Measurements from ENCODE around the gene ERBB4. TPM values are rescaled to one million over a fixed set of nuclear protein-coding genes. Genes with fewer than 3 reads are reported as not detected.

The ERBB4 gene
- total RNA-seq, 4 donors from 2014 or later, result 0.59 to 1.5 (median 0.83) TPM

GRCh38 chr2:211654211-211654780 is 884.3 kb downstream of the ERBB4 start:
- intact Hi-C loops (cut with DNase I; ENCODE audit: low total_unique reads), result no loop called here

GRCh38 chr2:211652327-211652726 is 886.3 kb downstream of the ERBB4 start:
- no peak overlapping the region for H3K4me3 ChIP-seq (ENCODE audit: low read depth, poor library complexity, severe bottlenecking)
- DNase-seq (ENCODE audit: low spot score in 2 of 2), result no peak
- TF ChIP-seq CTCF (IDR thresholded peaks at IDR 0.05), result no peak
- no peak for TF ChIP-seq POLR2A (IDR thresholded peaks at IDR 0.05)
- 42 to 52% methylated on average over 1 of the region's 1 CpG for WGBS, 2 donors
- intact Hi-C loops (cut with DNase I; ENCODE audit: low total_unique reads), result no loop called here

More at GRCh38 chr2:211654211-211654780, 884.3 kb downstream of the ERBB4 start:
- WGBS, 2 donors, result 78 to 79% methylated on average over 3 of the region's 3 CpGs
- no peak overlapping the region for H3K4me3 ChIP-seq (ENCODE audit: low read depth, poor library complexity, severe bottlenecking)
- no peak for TF ChIP-seq POLR2A (IDR thresholded peaks at IDR 0.05)
- TF ChIP-seq CTCF (IDR thresholded peaks at IDR 0.05), result no peak
- DNase-seq (ENCODE audit: low spot score in 2 of 2), result no peak

- TF ChIP-seq CTCF (IDR thresholded peaks at IDR 0.05) (no peak), POLR2A (IDR thresholded peaks at IDR 0.05) (no peak)
- 71 to 72% methylated on average over 2 of the region's 2 CpGs for WGBS, 2 donors
- intact Hi-C loops (cut with DNase I; ENCODE audit: low total_unique reads), result no loop called here
- no peak overlapping the region for H3K4me3 ChIP-seq (ENCODE audit: low read depth, poor library complexity, severe bottlenecking)
- DNase-seq (ENCODE audit: low spot score in 2 of 2), result no peak
Observed at GRCh38 chr2:211649331-211649730, 889.3 kb downstream of the ERBB4 start.

GRCh38 chr2:211631503-211631902 is 907.1 kb downstream of the ERBB4 start:
- H3K4me3 ChIP-seq (ENCODE audit: low read depth, poor library complexity, severe bottlenecking), result no peak overlapping the region
- WGBS, 2 donors, result 66 to 72% methylated on average over 1 of the region's 1 CpG
- DNase-seq (ENCODE audit: low spot score in 2 of 2), result no peak
- intact Hi-C loops (cut with DNase I; ENCODE audit: low total_unique reads), result no loop called here
- TF ChIP-seq CTCF (IDR thresholded peaks at IDR 0.05) (no peak), POLR2A (IDR thresholded peaks at IDR 0.05) (no peak)

GRCh38 chr2:211623096-211623495 is 915.5 kb downstream of the ERBB4 start:
- intact Hi-C loops (cut with DNase I; ENCODE audit: low total_unique reads), result no loop called here
- no peak overlapping the region for H3K4me3 ChIP-seq (ENCODE audit: low read depth, poor library complexity, severe bottlenecking)
- TF ChIP-seq POLR2A (IDR thresholded peaks at IDR 0.05) (no peak), CTCF (IDR thresholded peaks at IDR 0.05) (no peak)
- DNase-seq (ENCODE audit: low spot score in 2 of 2), result no peak

GRCh38 chr2:211620986-211621385 is 917.6 kb downstream of the ERBB4 start:
- DNase-seq (ENCODE audit: low spot score in 2 of 2), result no peak
- 78 to 97% methylated on average over 1 of the region's 1 CpG for WGBS, 2 donors
- intact Hi-C loops (cut with DNase I; ENCODE audit: low total_unique reads), result no loop called here
- TF ChIP-seq POLR2A (IDR thresholded peaks at IDR 0.05) (no peak), CTCF (IDR thresholded peaks at IDR 0.05) (no peak)
- no peak overlapping the region for H3K4me3 ChIP-seq (ENCODE audit: low read depth, poor library complexity, severe bottlenecking)

All from lower leg skin (tissue), 4 donors.